Karpas-422 (cell line): ENCODE measurements around the gene CLMP. TPM values are rescaled to one million over a fixed set of nuclear protein-coding genes. Genes with fewer than 3 reads are reported as not detected.

Experiments used
- DNase-seq: peaks from one replicate; pipeline ENCODE4 v3.0.0-alpha.2; 2015
- H2AFZ ChIP-seq: fragments of 200-600 bp; sonication (generic); 2 replicates; pipeline ENCODE4 v1.6.1; 2014; ENCODE audit warnings: antibody characterized with exemption, low read length, mixed read lengths
- H3K27ac ChIP-seq: fragments of 200-600 bp; sonication (generic); 2 replicates; pipeline ENCODE4 v1.5.1; 2014; ENCODE audit warnings: mild to moderate bottlenecking, low read length, moderate library complexity
- H3K27me3 ChIP-seq: fragments of 200-600 bp; sonication (generic); 2 replicates; pipeline ENCODE4 v1.6.1; 2014; ENCODE audit warnings: low read length, mixed read lengths
- H3K36me3 ChIP-seq: fragments of 200-600 bp; sonication (generic); 2 replicates; pipeline ENCODE4 v1.6.1; 2014; ENCODE audit warnings: low read length, mixed read lengths; ENCODE audit not compliant: insufficient read depth
- H3K4me1 ChIP-seq: fragments of 200-600 bp; sonication (generic); 2 replicates; pipeline ENCODE4 v1.6.1; 2014; ENCODE audit warnings: mild to moderate bottlenecking, low read length, mixed read lengths
- H3K4me2 ChIP-seq: fragments of 200-600 bp; sonication (generic); 2 replicates; pipeline ENCODE4 v1.6.1; 2014; ENCODE audit warnings: low read length, low read depth, mild to moderate bottlenecking; ENCODE audit not compliant: poor library complexity, severe bottlenecking
- H3K4me3 ChIP-seq: fragments of 200-600 bp; sonication (generic); 2 replicates; pipeline ENCODE4 v1.5.1; 2014; ENCODE audit warnings: mild to moderate bottlenecking, antibody characterized with exemption, low read length, mixed read lengths
- H3K79me2 ChIP-seq: fragments of 200-600 bp; sonication (generic); 2 replicates; pipeline ENCODE4 v1.6.1; 2014; ENCODE audit warnings: mild to moderate bottlenecking, low read length, mixed read lengths
- H3K9ac ChIP-seq: fragments of 200-600 bp; sonication (generic); 2 replicates; pipeline ENCODE4 v1.6.0; 2014; ENCODE audit warnings: low read length
- H3K9me2 ChIP-seq: fragments of 200-600 bp; sonication (generic), shearing (Covaris generic); replicated peaks from 2 replicates; pipeline ENCODE4 v1.6.0; 2014; ENCODE audit warnings: mild to moderate bottlenecking, low read length, moderate library complexity; ENCODE audit not compliant: insufficient read depth
- H3K9me3 ChIP-seq: fragments of 300-700, 200-600 bp; sonication (generic); 2 replicates; pipeline ENCODE4 v1.6.1; 2014; ENCODE audit warnings: low read length, mixed read lengths
- H4K20me1 ChIP-seq: fragments of 200-600 bp; sonication (generic); 2 replicates; pipeline ENCODE4 v1.6.1; 2014; ENCODE audit warnings: mild to moderate bottlenecking, antibody characterized with exemption, low read length, low read depth; ENCODE audit not compliant: insufficient read depth
- total RNA-seq: library from RNA; depleted of rRNA; stranded (reverse); fragments of >200 nt; shearing (Covaris generic); gene quantifications from 2 replicates; pipeline ENCODE4 v1.2.3, GENCODE V29; 2014; ENCODE audit warnings: low replicate concordance

The CLMP gene
- total RNA-seq, 1 experiment from 2014 or later, result not detected

- H3K9me2 ChIP-seq, result no peaks in the 10 kb centered on the region
- no peaks in the 10 kb centered on the region for H3K4me1 ChIP-seq
- H4K20me1 ChIP-seq, result no peaks in the 10 kb centered on the region
- no peak for DNase-seq
- H3K9ac ChIP-seq, result no peak overlapping the region
- H3K27ac ChIP-seq, result no peak overlapping the region
- no peaks in the 10 kb centered on the region for H3K9me3 ChIP-seq
- no peak overlapping the region for H3K4me2 ChIP-seq
- no peak overlapping the region for H2AFZ ChIP-seq
- no peaks in the 10 kb centered on the region for H3K27me3 ChIP-seq
- H3K79me2 ChIP-seq, result no peaks in the 10 kb centered on the region
- no peak overlapping the region for H3K4me3 ChIP-seq
- no peaks in the 10 kb centered on the region for H3K36me3 ChIP-seq
Measured at GRCh38 chr11:123190518-123190917, 4.5 kb downstream of the CLMP start.

GRCh38 chr11:123188508-123189165 is 6.4 kb downstream of the CLMP start:
- H2AFZ ChIP-seq, result no peak overlapping the region
- H4K20me1 ChIP-seq, result no peaks in the 10 kb centered on the region
- no peak overlapping the region for H3K4me2 ChIP-seq
- no peak overlapping the region for H3K27ac ChIP-seq
- no peaks in the 10 kb centered on the region for H3K36me3 ChIP-seq
- H3K79me2 ChIP-seq, result no peaks in the 10 kb centered on the region
- no peak for DNase-seq
- H3K4me1 ChIP-seq, result no peaks in the 10 kb centered on the region
- no peak overlapping the region for H3K9ac ChIP-seq
- H3K9me3 ChIP-seq, result no peaks in the 10 kb centered on the region
- no peak overlapping the region for H3K4me3 ChIP-seq
- H3K27me3 ChIP-seq, result no peaks in the 10 kb centered on the region
- H3K9me2 ChIP-seq, result no peaks in the 10 kb centered on the region

- no peaks in the 10 kb centered on the region for H3K79me2 ChIP-seq
- no peak overlapping the region for H3K4me2 ChIP-seq
Measured at GRCh38 chr11:123187665-123188507, 7.2 kb downstream of the CLMP start.

GRCh38 chr11:123187248-123187647 is 7.8 kb downstream of the CLMP start:
- Histone ChIP-seq H3K27ac (no peak overlapping the region), H3K4me1 (no peaks in the 10 kb centered on the region), H3K9me2 (no peaks in the 10 kb centered on the region), H3K27me3 (no peaks in the 10 kb centered on the region), H3K36me3 (no peaks in the 10 kb centered on the region), H4K20me1 (no peaks in the 10 kb centered on the region), H3K4me3 (no peak overlapping the region), H3K9me3 (no peaks in the 10 kb centered on the region), H2AFZ (no peak overlapping the region), H3K79me2 (no peaks in the 10 kb centered on the region), H3K9ac (no peak overlapping the region), H3K4me2 (no peak overlapping the region)
- DNase-seq, result no peak

More at GRCh38 chr11:123187665-123188507, 7.2 kb downstream of the CLMP start:
- H3K9ac ChIP-seq, result no peak overlapping the region
- DNase-seq, result no peak
- no peak overlapping the region for H3K27ac ChIP-seq
- no peaks in the 10 kb centered on the region for H3K4me1 ChIP-seq
- no peak overlapping the region for H2AFZ ChIP-seq
- no peaks in the 10 kb centered on the region for H3K36me3 ChIP-seq
- H4K20me1 ChIP-seq, result no peaks in the 10 kb centered on the region
- no peak overlapping the region for H3K4me3 ChIP-seq
- H3K9me3 ChIP-seq, result no peaks in the 10 kb centered on the region
- no peaks in the 10 kb centered on the region for H3K9me2 ChIP-seq
- H3K27me3 ChIP-seq, result no peaks in the 10 kb centered on the region

- Histone ChIP-seq H3K27ac (no peak overlapping the region), H3K4me3 (no peak overlapping the region), H3K27me3 (no peaks in the 10 kb centered on the region), H3K9ac (no peak overlapping the region), H3K9me2 (no peaks in the 10 kb centered on the region), H3K4me2 (no peak overlapping the region), H4K20me1 (no peaks in the 10 kb centered on the region), H3K36me3 (no peaks in the 10 kb centered on the region), H3K4me1 (no peaks in the 10 kb centered on the region), H2AFZ (no peak overlapping the region), H3K79me2 (no peaks in the 10 kb centered on the region), H3K9me3 (no peaks in the 10 kb centered on the region)
- no peak for DNase-seq
Measured at GRCh38 chr11:123186286-123186685, 8.8 kb downstream of the CLMP start.

- Histone ChIP-seq H3K79me2 (no peaks in the 10 kb centered on the region), H3K9ac (no peak overlapping the region), H3K9me2 (no peaks in the 10 kb centered on the region), H3K27me3 (no peaks in the 10 kb centered on the region), H3K9me3 (no peaks in the 10 kb centered on the region), H3K27ac (no peak overlapping the region), H4K20me1 (no peaks in the 10 kb centered on the region), H3K4me1 (no peaks in the 10 kb centered on the region), H3K4me2 (no peak overlapping the region), H2AFZ (no peak overlapping the region), H3K36me3 (no peaks in the 10 kb centered on the region), H3K4me3 (no peak overlapping the region)
- no peak for DNase-seq
Measured at GRCh38 chr11:123185326-123185725, 9.7 kb downstream of the CLMP start.

- Histone ChIP-seq H2AFZ (no peak overlapping the region), H3K79me2 (no peaks in the 10 kb centered on the region), H3K9ac (no peak overlapping the region), H3K27me3 (no peaks in the 10 kb centered on the region), H3K27ac (no peak overlapping the region), H3K9me3 (no peaks in the 10 kb centered on the region), H3K4me2 (no peak overlapping the region), H3K36me3 (no peaks in the 10 kb centered on the region), H4K20me1 (no peaks in the 10 kb centered on the region), H3K4me3 (no peak overlapping the region), H3K9me2 (no peaks in the 10 kb centered on the region), H3K4me1 (no peaks in the 10 kb centered on the region)
- no peak for DNase-seq
Measured at GRCh38 chr11:123184531-123184930, 10.5 kb downstream of the CLMP start.

- no peaks in the 10 kb centered on the region for H3K36me3 ChIP-seq
- DNase-seq, result no peak
- no peaks in the 10 kb centered on the region for H3K27me3 ChIP-seq
- H3K79me2 ChIP-seq, result no peaks in the 10 kb centered on the region
- H3K9me2 ChIP-seq, result no peaks in the 10 kb centered on the region
- no peaks in the 10 kb centered on the region for H3K4me1 ChIP-seq
- H3K27ac ChIP-seq, result no peak overlapping the region
- no peaks in the 10 kb centered on the region for H4K20me1 ChIP-seq
- H3K9ac ChIP-seq, result no peak overlapping the region
- no peak overlapping the region for H2AFZ ChIP-seq
- no peak overlapping the region for H3K4me3 ChIP-seq
- no peak overlapping the region for H3K4me2 ChIP-seq
- no peaks in the 10 kb centered on the region for H3K9me3 ChIP-seq
Measured at GRCh38 chr11:123183391-123184099, 11.5 kb downstream of the CLMP start.
